Umbilical cord (tissue), 2 donors: ENCODE results near the gene LHPP. TPM values are rescaled to one million over a fixed set of nuclear protein-coding genes. Genes with fewer than 3 reads are reported as not detected.

ENCODE experiments used
- DNase-seq: peaks from one replicate; pipeline ENCODE4 v3.0.0-alpha.2; 2015; ENCODE audit warnings: low spot score
- total RNA-seq: library from RNA; depleted of rRNA; stranded (reverse); fragments of >200 nt; gene quantifications from one replicate; pipeline ENCODE4 v1.2.3, GENCODE V29; 2014; ENCODE audit warnings: low replicate concordance; ENCODE audit not compliant: insufficient read depth

Gene LHPP
- total RNA-seq, 1 donor from 2014 or later, result 4.8 TPM

- no peak for DNase-seq
Observed at GRCh38 chr10:124552691-124553276, 91.2 kb downstream of the LHPP start.

- DNase-seq, result no peak
Observed at GRCh38 chr10:124554085-124554858, 92.6 kb downstream of the LHPP start.

- no peak for DNase-seq
Observed at GRCh38 chr10:124557167-124557566, 95.5 kb downstream of the LHPP start.

- no peak for DNase-seq
Observed at GRCh38 chr10:124557648-124558338, 96.2 kb downstream of the LHPP start.

- DNase-seq, result no peak
Observed at GRCh38 chr10:124558339-124559321, 97.0 kb downstream of the LHPP start.

- DNase-seq, result no peak
Observed at GRCh38 chr10:124559372-124560132, 97.9 kb downstream of the LHPP start.

GRCh38 chr10:124560377-124561105 lies 98.9 kb downstream of the LHPP start:
- peak; percentile 97 for DNase-seq

- no peak for DNase-seq
Observed at GRCh38 chr10:124561206-124561605, 99.6 kb downstream of the LHPP start.

GRCh38 chr10:124562425-124563060 lies 100.9 kb downstream of the LHPP start:
- DNase-seq, result no peak

GRCh38 chr10:124563320-124564040 lies 101.9 kb downstream of the LHPP start:
- no peak for DNase-seq

GRCh38 chr10:124564881-124565280 lies 103.3 kb downstream of the LHPP start:
- no peak for DNase-seq

- no peak for DNase-seq
Observed at GRCh38 chr10:124565565-124566221, 104.1 kb downstream of the LHPP start.

- DNase-seq, result no peak
Observed at GRCh38 chr10:124566222-124566888, 104.7 kb downstream of the LHPP start.

- DNase-seq, result no peak
Observed at GRCh38 chr10:124566981-124567835, 105.6 kb downstream of the LHPP start.

GRCh38 chr10:124568339-124568738 lies 106.7 kb downstream of the LHPP start:
- DNase-seq, result no peak

- DNase-seq, result no peak
Observed at GRCh38 chr10:124568848-124569622, 107.4 kb downstream of the LHPP start.
